ENCODE results near the gene RAMP2. TPM values are rescaled to one million over a fixed set of nuclear protein-coding genes. Genes with fewer than 3 reads are reported as not detected.

Gene RAMP2
- total RNA-seq, 1 experiment from 2014 or later: 11.7 TPM

DNA sequence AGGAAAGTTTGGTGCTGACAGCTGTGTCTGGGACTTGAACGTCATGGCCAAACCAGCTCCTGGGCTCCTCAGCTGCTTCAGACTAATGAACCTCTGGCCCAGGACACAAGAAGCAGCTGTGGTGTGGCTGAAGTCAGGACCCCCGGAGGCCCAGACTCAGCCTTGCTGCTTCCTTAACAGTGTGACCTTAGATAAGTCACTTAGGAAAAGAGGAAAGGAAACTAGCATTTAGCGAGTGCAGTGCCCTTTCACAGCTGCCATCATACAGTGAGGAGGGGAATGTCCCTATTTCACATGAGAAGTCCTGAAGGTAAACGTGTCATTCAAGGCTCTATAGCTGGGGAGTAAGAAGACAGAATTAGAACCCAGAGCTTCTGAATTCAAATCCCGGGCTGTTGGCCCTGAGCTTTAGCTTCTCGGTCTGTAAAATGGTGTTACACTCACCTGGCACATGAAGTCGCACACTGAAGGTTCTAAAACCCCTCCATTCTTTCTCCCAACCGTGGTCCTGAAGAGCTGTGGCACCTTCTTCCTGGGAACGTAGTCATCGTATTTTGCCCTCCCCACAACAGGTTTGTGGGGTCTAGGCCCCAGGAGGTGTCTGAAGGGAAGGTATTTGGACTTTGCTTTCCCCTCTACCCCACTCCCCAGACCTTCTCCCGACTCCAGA, 910 bp upstream of the RAMP2 start:
- Histone ChIP-seq H3K27me3 (ENCODE audit: insufficient read depth, low read length) (peaks cover 23% of the 10 kb centered on the region), H4K8ac (replicated peaks; ENCODE audit: insufficient read length, low read depth, low read length) (no peak overlapping the region), H3K23ac (ENCODE audit: insufficient read length, low read depth, low read length) (no peak overlapping the region), H3K9me3 (ENCODE audit: control insufficient read depth, low read depth, low read length) (no peaks in the 10 kb centered on the region), H3K27ac (ENCODE audit: insufficient read length, low read depth, low read length) (no peak overlapping the region), H2AFZ (ENCODE audit: low read length) (peak overlapping the region; percentile 15), H3K79me1 (ENCODE audit: insufficient read depth, low read depth, low read length, poor library complexity, severe bottlenecking) (no peaks in the 10 kb centered on the region), H4K5ac (ENCODE audit: insufficient read length, low read depth, low read length) (no peak overlapping the region), H2BK15ac (ENCODE audit: low read depth, low read length) (no peak overlapping the region), H4K20me1 (ENCODE audit: control insufficient read depth, insufficient read depth, insufficient read length) (no peaks in the 10 kb centered on the region), H3K23me2 (ENCODE audit: insufficient read length, low read depth, low read length, poor library complexity, severe bottlenecking) (peaks cover 6% of the 10 kb centered on the region), H3T11ph (ENCODE audit: low read length) (no peak overlapping the region), H2BK5ac (ENCODE audit: insufficient read length, low read length) (no peak overlapping the region), H2BK20ac (ENCODE audit: low read depth, low read length, poor library complexity, severe bottlenecking) (no peak overlapping the region), H3K9ac (ENCODE audit: extremely low read depth, insufficient read length, low read length) (no peak overlapping the region), H4K91ac (ENCODE audit: insufficient read length, low read depth, low read length) (no peak overlapping the region), H3K79me2 (ENCODE audit: insufficient read depth, low read length) (no peaks in the 10 kb centered on the region), H2AK5ac (ENCODE audit: insufficient read length, low read length) (no peak overlapping the region), H3K4me2 (ENCODE audit: insufficient read depth, insufficient read length, low read length) (peak overlapping the region; percentile 67), H2BK12ac (ENCODE audit: insufficient read length, low read depth, low read length) (no peak overlapping the region), H3K18ac (ENCODE audit: insufficient read length, low read depth, low read length) (no peak overlapping the region), H3K56ac (ENCODE audit: insufficient read length, low read depth, low read length) (no peak overlapping the region), H3K14ac (ENCODE audit: insufficient read depth, low read length) (no peak overlapping the region), H3K4ac (ENCODE audit: low read depth, low read length) (no peak overlapping the region), H2BK120ac (ENCODE audit: low read depth, low read length, poor library complexity, severe bottlenecking) (no peak overlapping the region), H3K4me1 (ENCODE audit: insufficient read depth, low read length) (no peaks in the 10 kb centered on the region; the same call in 1 of the 2 replicates)
- Mint-ChIP-seq H3K4me1 (peaks cover 18 to 25% of the 10 kb centered on the region in 2 experiments), H3K4me3 (peak overlapping the region; percentile 61 to 75), H3K9me3 (no peaks in the 10 kb centered on the region), H3K27ac (no peak overlapping the region), H3K27me3 (ENCODE audit: low read depth) (peaks cover 46% of the 10 kb centered on the region), H3K36me3 (ENCODE audit: insufficient read depth in 1 of 3, low read depth in 3 of 3) (peaks cover 0 to 1% (median 0%) of the 10 kb centered on the region in 3 experiments; a peak in 1 of 7 replicates)
- DNase-seq: no peak
- no CpG with 5 or more reads among the region's 11 CpGs for WGBS (ENCODE audit: extremely low coverage, insufficient read length, low lambda C conversion rate)
- TF ChIP-seq, protein P1, sequence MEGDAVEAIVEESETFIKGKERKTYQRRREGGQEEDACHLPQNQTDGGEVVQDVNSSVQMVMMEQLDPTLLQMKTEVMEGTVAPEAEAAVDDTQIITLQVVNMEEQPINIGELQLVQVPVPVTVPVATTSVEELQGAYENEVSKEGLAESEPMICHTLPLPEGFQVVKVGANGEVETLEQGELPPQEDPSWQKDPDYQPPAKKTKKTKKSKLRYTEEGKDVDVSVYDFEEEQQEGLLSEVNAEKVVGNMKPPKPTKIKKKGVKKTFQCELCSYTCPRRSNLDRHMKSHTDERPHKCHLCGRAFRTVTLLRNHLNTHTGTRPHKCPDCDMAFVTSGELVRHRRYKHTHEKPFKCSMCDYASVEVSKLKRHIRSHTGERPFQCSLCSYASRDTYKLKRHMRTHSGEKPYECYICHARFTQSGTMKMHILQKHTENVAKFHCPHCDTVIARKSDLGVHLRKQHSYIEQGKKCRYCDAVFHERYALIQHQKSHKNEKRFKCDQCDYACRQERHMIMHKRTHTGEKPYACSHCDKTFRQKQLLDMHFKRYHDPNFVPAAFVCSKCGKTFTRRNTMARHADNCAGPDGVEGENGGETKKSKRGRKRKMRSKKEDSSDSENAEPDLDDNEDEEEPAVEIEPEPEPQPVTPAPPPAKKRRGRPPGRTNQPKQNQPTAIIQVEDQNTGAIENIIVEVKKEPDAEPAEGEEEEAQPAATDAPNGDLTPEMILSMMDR (conservative IDR thresholded peaks at IDR 0.05): no peak

Data from H9 (cell line).